Ammon's horn (tissue), 1 donor: Measurements from ENCODE around the gene NFU1.

Experiments
- DNase-seq: peaks from one replicate; pipeline ENCODE4 v3.0.0-alpha.2; 2016; ENCODE audit warnings: low spot score

The NFU1 gene

GRCh38 chr2:69436938-69437750 lies at the start of gene NFU1:
Gene NFU1 (minus strand): TSS chr2:69437435. CDS start chr2:69437422, 13 bp downstream.
- DNase-seq, result peak; percentile 96

DNA sequence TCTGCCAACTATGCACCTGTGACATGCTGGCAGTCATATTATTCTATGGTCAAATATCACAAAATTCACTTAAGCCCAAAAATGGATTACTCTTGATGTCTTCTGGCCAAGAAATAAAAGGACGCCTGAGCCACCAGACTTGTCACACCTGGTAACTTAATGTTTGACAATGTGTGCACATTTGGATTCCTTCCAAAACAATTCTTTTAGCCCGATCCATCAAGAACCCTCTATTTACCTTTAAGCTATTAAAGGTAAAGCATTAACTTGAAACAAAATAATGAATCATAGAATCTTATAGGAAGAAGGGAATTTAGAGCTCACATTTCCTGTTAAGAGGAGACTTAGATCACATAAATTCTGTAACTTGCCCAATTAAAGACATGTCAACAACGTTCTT lies 46.5 kb upstream of the NFU1 start:
- no peak for DNase-seq

GRCh38 chr2:69483024-69483423 lies 45.8 kb upstream of the NFU1 start:
- no peak for DNase-seq

- DNase-seq, result no peak
Measured at GRCh38 chr2:69482471-69482870, 45.2 kb upstream of the NFU1 start.

- DNase-seq, result no peak
Measured at GRCh38 chr2:69481421-69481820, 44.2 kb upstream of the NFU1 start.

DNA sequence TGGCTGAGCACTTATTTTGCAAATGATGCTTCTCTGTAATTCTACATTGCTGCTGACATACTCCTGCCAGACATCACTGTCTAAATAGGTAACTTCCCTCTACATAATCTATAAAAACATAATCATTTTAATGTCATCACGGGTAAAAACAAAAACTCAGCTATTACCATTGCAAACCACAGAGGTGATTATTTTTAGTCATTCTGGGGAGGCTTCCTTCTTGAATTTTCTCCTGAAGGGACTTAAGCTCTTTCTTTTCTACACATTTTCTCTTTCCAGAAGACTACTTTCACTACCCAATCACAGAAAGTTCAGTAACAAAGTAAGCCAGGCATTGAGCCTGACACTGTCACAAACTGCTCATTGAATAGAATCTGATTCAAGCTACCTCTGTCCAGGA lies 40.4 kb upstream of the NFU1 start:
- DNase-seq, result no peak

DNA sequence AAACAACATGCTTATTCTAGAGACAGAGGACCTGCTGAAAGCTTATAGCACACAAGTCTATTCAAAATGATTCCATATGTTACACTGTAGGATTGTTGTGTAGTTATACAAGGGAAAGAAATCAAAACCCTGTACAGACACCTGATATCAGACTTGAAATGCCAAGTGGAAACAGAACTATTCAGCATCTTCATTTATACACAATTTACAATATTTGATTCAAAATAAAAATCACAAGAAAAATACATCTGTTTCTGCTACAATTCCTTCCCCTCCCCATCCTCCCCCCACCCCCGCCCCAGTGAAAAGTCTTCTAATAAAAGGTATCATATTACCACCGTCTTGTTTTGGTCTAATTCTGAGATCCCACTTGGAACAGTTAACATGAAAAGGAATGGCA lies 37.5 kb upstream of the NFU1 start:
- DNase-seq, result no peak

DNA sequence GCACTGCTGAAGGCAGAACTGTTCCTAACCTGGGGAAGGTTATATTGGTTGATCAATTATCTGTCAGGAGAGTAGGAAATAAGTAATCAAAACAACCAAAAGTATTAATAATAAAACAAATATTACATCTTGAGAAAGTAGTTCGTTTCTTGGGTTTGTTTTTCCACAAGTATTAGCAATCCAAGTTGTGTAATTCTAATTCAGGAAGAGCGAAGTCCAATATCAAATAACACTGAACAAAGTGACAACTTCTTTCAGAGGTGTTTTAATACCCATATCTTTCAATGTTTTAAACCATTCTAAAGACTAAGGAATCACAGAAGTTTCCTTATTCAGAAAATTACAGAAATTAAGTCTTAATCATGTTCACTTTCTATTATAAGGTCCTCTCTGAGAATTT lies 34.6 kb upstream of the NFU1 start:
- DNase-seq, result no peak

DNA sequence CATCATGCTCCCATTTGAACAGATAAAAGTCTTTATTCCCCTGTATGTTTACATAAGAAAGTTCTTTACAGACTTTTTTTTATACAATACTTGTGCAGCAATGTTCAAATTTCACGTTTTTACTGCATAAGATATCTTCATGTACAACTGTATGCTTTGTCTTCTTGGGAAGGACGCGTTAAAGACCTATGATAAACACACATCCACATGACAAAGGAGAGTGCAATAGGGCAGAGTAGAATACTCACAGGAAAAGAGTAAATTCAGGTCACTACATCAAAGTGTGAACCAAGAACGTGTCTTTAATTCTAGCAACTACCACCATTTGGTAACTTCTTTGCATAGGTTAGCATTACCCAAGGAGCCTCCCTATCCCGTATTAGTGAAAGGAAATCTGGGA lies 33.7 kb upstream of the NFU1 start:
- DNase-seq, result no peak

DNA sequence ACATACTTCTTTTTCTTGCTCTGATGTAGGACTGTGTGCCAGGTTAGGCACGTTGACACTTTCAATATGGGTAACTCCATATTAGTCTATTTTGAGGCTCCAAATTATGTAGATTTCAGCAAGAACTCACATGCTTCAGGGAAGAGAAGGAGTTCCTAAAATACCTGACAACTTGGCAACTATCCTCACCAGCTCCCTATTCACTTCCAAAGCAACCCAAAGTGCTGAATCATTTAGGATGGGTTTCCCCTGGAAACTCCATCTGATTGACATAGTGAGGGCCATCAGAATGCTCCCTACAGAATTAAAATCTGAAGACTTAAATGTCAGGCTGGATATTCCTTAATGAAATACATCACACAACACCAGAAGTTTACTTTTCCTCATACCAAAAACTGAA lies 32.5 kb upstream of the NFU1 start:
- DNase-seq, result no peak

DNA sequence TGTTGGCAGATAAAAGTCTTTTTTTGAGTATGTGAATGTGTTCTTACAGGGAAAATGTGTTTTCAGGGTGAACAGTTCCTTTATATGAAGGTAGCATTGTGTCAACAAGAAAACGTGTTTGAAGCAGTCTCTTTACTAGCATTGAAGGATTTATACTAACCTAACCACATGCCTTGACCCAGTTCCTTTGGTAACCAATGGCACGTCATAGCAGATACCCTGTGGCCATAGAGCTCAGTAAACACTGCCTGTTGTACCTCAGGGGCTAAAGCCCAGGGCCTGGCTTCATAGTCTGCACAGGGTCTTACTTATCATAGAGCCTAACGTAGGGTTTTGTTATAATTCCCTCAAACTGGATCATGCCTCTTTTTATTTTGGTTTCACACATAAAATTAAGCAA lies 32.1 kb upstream of the NFU1 start:
- no peak for DNase-seq

- no peak for DNase-seq
Measured at GRCh38 chr2:69466728-69467127, 29.5 kb upstream of the NFU1 start.

DNA sequence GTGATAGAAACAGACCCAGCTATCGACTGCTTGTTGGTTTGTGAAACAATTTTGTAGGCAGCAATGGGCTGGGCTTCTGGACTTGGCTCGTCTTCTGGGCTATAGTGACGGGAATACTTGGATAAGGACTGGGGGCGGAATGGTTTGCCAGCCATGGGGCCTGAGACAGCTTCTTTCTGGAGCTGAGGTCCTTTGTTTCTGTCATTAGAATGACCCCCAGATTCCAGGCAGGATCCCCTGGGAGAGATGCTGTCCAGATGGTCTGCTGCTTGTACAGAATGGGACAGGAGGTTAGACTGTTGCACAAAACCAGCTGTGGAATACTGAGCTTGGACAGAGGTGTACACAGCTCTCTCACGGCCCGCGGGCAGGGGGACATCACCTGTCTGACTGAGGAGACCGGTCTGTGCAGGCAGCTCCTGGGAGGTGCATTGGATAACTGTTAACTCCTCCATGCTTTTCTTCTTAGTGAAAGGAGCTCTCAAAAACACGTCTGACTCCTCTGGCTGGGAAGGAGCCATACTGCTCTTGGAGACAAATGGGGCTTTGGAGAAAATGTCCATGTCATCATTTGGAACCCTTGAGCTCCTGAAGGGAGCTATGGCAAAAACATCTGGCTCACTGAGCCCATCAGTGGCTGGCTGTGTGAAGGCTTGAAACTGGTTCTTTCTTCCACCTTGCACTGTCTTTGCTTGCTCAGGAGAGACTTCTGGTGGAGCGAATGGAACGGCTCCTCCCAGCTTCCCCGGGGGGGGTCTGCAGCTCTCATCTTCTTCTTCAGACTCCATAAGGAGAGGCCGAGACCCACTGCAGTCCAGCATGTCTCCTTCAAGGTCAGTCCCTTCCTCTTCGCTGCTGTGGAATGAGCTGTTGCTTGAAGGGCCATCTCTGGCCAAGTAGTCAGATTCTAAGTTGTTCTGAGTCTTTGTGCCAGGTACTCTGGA lies 28.6 kb upstream of the NFU1 start:
- DNase-seq, result no peak

- peak; percentile 48 for DNase-seq
Measured at GRCh38 chr2:69464575-69464974, 27.3 kb upstream of the NFU1 start.

DNA sequence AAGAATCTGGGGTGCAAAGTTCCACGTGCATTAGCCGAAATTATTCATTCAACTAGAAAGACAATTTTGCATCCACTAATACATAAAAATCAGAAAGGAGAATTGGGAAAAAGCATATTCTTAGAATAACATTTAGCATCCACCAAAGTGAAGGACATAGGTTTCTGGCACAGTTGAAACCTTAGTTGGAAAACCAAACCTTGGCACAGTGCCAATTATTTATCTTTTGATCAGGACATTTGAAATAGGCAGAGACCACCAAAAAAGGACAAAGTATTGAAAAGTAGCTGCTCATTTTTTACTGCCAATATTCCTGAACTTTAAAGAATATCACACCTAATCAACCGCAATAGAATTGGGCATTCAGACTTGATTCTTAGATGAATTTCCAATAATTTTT lies 25.5 kb upstream of the NFU1 start:
- DNase-seq, result no peak

DNA sequence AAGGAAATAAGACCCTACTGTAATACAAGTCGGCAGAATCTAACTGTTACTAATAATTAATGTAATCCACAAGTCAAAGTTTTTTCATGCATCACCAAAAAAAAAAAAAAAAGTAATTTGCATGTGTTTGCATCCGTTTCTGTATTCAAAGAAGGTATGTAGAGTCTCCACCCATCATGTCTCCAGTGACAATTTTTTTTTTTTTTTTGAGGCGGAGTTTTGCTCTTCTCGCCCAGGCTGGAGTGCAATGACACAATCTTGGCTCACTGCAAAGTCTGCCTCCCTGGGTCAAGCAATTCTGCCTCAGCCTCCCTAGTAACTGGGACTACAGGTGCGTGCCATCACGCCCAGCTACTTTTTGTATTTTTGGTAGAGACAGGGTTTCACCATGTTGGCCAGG lies 24.2 kb upstream of the NFU1 start:
- no peak for DNase-seq

DNA sequence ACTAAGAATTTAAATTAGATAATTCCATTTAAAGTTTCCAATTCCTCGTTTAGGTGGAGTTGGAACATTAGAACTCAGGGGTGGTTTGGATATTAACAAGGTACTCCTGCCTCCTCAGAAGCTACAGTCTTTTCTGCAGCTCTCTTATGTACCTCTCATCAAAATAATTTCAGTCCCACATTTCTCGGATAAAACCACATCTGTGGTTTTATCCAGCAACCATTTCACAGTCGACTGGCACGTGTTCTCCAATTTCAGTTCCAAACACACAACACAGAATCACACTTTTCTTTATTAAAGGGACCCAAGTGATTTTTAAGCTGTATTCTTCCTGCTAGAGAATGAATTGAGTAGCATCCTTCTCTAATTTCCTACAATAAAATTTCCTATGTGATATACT lies 22.7 kb upstream of the NFU1 start:
- DNase-seq, result no peak

DNA sequence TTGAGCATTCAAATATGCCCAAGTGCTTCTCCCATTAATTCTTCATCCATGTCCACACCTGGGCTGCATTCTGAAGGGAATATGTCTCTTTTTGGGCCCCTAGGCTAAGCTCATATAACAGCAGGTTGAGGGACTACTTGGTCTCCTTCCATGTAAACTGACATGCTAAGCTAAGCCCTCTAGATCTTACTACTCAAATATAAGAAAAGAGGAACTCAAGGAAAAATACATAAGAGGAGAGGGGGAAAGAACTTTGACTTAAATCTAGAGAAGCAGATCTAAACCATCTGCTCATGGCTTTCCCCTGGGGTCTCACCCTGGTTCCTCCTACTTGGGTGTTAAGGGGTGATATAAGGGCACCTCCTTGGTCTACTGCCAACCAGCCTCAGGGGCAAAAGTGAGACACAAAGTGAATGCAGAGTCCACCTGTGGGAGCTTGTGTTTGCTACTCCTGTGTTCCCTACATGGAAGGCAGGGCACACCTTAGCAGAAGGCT lies 19.8 kb upstream of the NFU1 start:
- DNase-seq, result no peak

DNA sequence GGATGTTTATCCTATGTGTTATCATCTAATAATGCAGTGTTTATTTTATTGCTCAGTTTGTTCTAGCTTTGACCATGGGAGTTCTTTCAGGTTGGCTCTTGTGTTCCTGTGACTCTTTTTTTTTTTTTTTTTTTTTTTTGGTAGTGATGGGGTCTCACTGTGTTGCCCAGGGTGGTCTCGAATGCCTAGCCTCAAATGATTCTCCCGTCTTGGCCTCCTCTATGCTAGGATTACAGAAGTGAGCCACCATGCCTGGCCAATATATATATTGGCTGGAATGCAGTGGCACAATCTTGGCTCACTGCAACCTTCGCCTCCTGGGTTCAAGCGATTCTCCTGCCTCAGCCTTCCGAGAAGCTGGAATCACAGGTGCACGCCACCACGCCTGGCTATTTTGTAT lies 18.9 kb upstream of the NFU1 start:
- no peak for DNase-seq

- no peak for DNase-seq
Measured at GRCh38 chr2:69454976-69455375, 17.7 kb upstream of the NFU1 start.

GRCh38 chr2:69453475-69454129 lies 16.4 kb upstream of the NFU1 start:
- DNase-seq, result no peak

GRCh38 chr2:69452687-69453086 lies 15.5 kb upstream of the NFU1 start:
- no peak for DNase-seq
